Astrocyte of the cerebellum (primary cell): ENCODE data around the gene RNF144B.

Experiments used
- DNase-seq: peaks from one replicate; pipeline ENCODE4 v3.0.0-alpha.2; 2011; ENCODE audit warnings: low read depth
- H3K4me3 ChIP-seq: 2 replicates; pipeline ENCODE4 v1.5.1; 2011; ENCODE audit warnings: mild to moderate bottlenecking, low read depth, low read length, moderate library complexity
- in situ Hi-C: cut with HindIII; loops from 2 replicates; pipeline ENCODE4 v1.10.0; 2017; ENCODE audit warnings: low sequenced_read_pairs
- TF ChIP-seq, protein P1 (sequence below): IDR thresholded peaks from 2 replicates; pipeline ENCODE4 v1.5.1; 2012; ENCODE audit warnings: low read length, low read depth, moderate library complexity, mild to moderate bottlenecking; ENCODE audit errors: missing control alignments

Gene RNF144B

DNA sequence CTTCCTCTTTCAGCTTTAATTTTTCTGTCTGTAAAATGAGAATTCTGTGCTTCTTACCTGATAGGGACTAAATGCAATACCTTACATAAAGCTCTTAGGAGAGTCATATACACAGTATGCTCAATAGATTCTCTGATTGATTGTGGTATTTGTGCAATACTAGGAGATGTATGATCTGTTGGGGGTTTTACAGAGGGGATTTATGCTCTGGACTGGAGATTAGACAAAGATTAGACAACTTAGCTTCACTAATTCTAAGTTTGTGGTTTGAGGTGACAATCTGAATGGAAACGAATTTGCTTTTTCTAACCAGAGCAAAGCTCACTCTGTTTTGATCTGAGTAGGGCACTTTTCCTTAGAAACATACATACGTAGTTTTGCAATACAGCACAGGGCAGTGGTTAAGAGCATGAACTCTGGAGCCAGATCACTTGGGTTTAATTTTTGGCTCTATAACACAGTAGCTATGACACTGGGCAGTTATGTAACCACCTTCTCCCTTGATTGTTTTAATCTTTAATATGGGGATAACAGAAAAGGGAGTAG is 126.2 kb downstream of the RNF144B start:
- TF ChIP-seq, protein P1, sequence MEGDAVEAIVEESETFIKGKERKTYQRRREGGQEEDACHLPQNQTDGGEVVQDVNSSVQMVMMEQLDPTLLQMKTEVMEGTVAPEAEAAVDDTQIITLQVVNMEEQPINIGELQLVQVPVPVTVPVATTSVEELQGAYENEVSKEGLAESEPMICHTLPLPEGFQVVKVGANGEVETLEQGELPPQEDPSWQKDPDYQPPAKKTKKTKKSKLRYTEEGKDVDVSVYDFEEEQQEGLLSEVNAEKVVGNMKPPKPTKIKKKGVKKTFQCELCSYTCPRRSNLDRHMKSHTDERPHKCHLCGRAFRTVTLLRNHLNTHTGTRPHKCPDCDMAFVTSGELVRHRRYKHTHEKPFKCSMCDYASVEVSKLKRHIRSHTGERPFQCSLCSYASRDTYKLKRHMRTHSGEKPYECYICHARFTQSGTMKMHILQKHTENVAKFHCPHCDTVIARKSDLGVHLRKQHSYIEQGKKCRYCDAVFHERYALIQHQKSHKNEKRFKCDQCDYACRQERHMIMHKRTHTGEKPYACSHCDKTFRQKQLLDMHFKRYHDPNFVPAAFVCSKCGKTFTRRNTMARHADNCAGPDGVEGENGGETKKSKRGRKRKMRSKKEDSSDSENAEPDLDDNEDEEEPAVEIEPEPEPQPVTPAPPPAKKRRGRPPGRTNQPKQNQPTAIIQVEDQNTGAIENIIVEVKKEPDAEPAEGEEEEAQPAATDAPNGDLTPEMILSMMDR: no peak
- no peak overlapping the region for H3K4me3 ChIP-seq
- no peak for DNase-seq
- in situ Hi-C loops: no loop called here

GRCh38 chr6:18514180-18514579 is 127.0 kb downstream of the RNF144B start:
- no peak for DNase-seq
- no peak overlapping the region for H3K4me3 ChIP-seq
- TF ChIP-seq, protein P1: no peak
- in situ Hi-C loops: no loop called here

- H3K4me3 ChIP-seq: no peak overlapping the region
- in situ Hi-C loops: no loop called here
- TF ChIP-seq, protein P1: no peak
- no peak for DNase-seq
Observed at GRCh38 chr6:18515767-18516166, 128.6 kb downstream of the RNF144B start.
